ENCODE results near the gene C2orf74.

- TF ChIP-seq, protein P1, sequence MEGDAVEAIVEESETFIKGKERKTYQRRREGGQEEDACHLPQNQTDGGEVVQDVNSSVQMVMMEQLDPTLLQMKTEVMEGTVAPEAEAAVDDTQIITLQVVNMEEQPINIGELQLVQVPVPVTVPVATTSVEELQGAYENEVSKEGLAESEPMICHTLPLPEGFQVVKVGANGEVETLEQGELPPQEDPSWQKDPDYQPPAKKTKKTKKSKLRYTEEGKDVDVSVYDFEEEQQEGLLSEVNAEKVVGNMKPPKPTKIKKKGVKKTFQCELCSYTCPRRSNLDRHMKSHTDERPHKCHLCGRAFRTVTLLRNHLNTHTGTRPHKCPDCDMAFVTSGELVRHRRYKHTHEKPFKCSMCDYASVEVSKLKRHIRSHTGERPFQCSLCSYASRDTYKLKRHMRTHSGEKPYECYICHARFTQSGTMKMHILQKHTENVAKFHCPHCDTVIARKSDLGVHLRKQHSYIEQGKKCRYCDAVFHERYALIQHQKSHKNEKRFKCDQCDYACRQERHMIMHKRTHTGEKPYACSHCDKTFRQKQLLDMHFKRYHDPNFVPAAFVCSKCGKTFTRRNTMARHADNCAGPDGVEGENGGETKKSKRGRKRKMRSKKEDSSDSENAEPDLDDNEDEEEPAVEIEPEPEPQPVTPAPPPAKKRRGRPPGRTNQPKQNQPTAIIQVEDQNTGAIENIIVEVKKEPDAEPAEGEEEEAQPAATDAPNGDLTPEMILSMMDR (IDR thresholded peaks at IDR 0.05): no peak
- no peak for TF ChIP-seq POLR2A (IDR thresholded peaks at IDR 0.05)
These were observed 44.5 kb upstream of the C2orf74 start for GRCh38 chr2:61117534-61117933.
